K562 (cell line): ENCODE results near the gene TENM3. TPM values are rescaled to one million over a fixed set of nuclear protein-coding genes. Genes with fewer than 3 reads are reported as not detected.

Experiments
- ATAC-seq: fragments of 200-7000 bp; cut with Tn5 transposase; 3 replicates; pipeline ENCODE4 v1.9.1; 2020; ENCODE audit warnings: moderate library complexity
- BruUV-seq: library from RNA; stranded (reverse); fragments of 400-500 nt; replicated peaks from 2 replicates; lab custom pipeline; 2021; lab: Mats Ljungman, UMichigan
- CTCF ChIA-PET: fragments of 300-600 bp; formaldehyde crosslinking; extraction: SDS; loops from one replicate; lab custom pipeline; 2021; ENCODE audit warnings: low intra/inter-chr PET ratio; lab: Yijun Ruan, JAX
- POLR2A ChIA-PET: fragments of 300-600, 350-650 bp; sonication (Branson Sonifier 250); formaldehyde crosslinking; extraction: SDS; loops from one replicate; lab custom pipeline; 2021; ENCODE audit warnings: antibody characterized with exemption, inconsistent platforms; lab: Yijun Ruan, JAX
- DNase-seq, 4 experiments: peaks; one replicate each; pipeline versions ENCODE4 v3.0.0 to v3.0.0-alpha.2; 2011 to 2018; ENCODE audit warnings: low spot score in 3 of 4, mixed read lengths in 3 of 4; ENCODE audit errors: extremely low read depth in 1 of 4
- FAIRE-seq: peaks from 2 replicates; lab custom pipeline; 2011; peaks lifted over from hg19 to GRCh38; lab: Jason Lieb, UNC
- H2AFZ ChIP-seq: 2 replicates; pipeline ENCODE4 v1.6.0; 2011; ENCODE audit warnings: low read depth, low read length, control low read depth, inconsistent platforms
- H3K27ac ChIP-seq: fragments of 200-600 bp; 3 replicates; pipeline ENCODE4 v1.8.0; 2011; ENCODE audit warnings: low read depth, mild to moderate bottlenecking, control low read depth, inconsistent platforms, low read length, moderate library complexity, mixed read lengths; ENCODE audit errors: extremely low read depth
- H3K27me3 ChIP-seq, 2 experiments: fragments of 300-600 bp in 1 of 2; 2 replicates in 1 of 2; 3 replicates in 1 of 2; pipeline versions ENCODE4 v1.6.0 to v1.8.0; 2011; ENCODE audit warnings: inconsistent platforms in 2 of 2, low read length in 2 of 2, mild to moderate bottlenecking in 1 of 2, mixed read lengths in 1 of 2, moderate library complexity in 1 of 2; ENCODE audit not compliant: control insufficient read depth in 2 of 2, insufficient read depth in 2 of 2
- H3K36me3 ChIP-seq: fragments of 300-600 bp; 3 replicates; pipeline ENCODE4 v1.8.0; 2011; ENCODE audit warnings: mild to moderate bottlenecking, low read length, inconsistent platforms; ENCODE audit not compliant: control insufficient read depth, insufficient read depth
- H3K4me1 ChIP-seq, 2 experiments: fragments of 200-600 bp in 1 of 2; replicated peaks in 1 of 2; 2 replicates in 1 of 2; 3 replicates in 1 of 2; pipeline versions ENCODE4 v1.5.1 to v1.8.0; 2011; ENCODE audit warnings: inconsistent platforms in 2 of 2, low read length in 2 of 2, mild to moderate bottlenecking in 1 of 2, mixed read lengths in 1 of 2, moderate library complexity in 1 of 2; ENCODE audit not compliant: control insufficient read depth in 2 of 2, insufficient read depth in 2 of 2
- H3K4me2 ChIP-seq: 2 replicates; pipeline ENCODE4 v1.6.1; 2011; ENCODE audit warnings: low read length, control low read depth, inconsistent platforms, mixed read lengths; ENCODE audit not compliant: insufficient read depth
- H3K4me3 ChIP-seq: fragments of 200-600 bp; sonication (generic), shearing (Covaris generic); 2 replicates; pipeline ENCODE4 v1.5.1; 2016; ENCODE audit warnings: control low read depth, inconsistent platforms
- H3K79me2 ChIP-seq: fragments of 200-600 bp; 3 replicates; pipeline ENCODE4 v1.8.0; 2011; ENCODE audit warnings: low read length, inconsistent platforms; ENCODE audit not compliant: control insufficient read depth, insufficient read depth
- H3K9ac ChIP-seq, 2 experiments: 2 replicates each; pipeline versions ENCODE4 v1.6.0 to v1.6.1; 2011; ENCODE audit warnings: low read depth in 2 of 2, low read length in 2 of 2, control low read depth in 1 of 2, inconsistent platforms in 1 of 2, mild to moderate bottlenecking in 1 of 2, mixed read lengths in 1 of 2; ENCODE audit not compliant: insufficient read depth in 1 of 2
- H3K9me1 ChIP-seq: one replicate; pipeline ENCODE4 v1.6.0; 2011; ENCODE audit warnings: inconsistent platforms, mild to moderate bottlenecking, low read length, moderate library complexity; ENCODE audit not compliant: control insufficient read depth, insufficient read depth
- H3K9me3 ChIP-seq: replicated peaks from 2 replicates; pipeline ENCODE4 v1.5.1; 2011; ENCODE audit warnings: low read depth, low read length, inconsistent platforms; ENCODE audit not compliant: control insufficient read depth, insufficient read depth
- H4K20me1 ChIP-seq: replicated peaks from 2 replicates; pipeline ENCODE4 v1.6.1; 2011; ENCODE audit warnings: low read length, inconsistent platforms, mixed read lengths; ENCODE audit not compliant: control insufficient read depth, insufficient read depth
- ARID3B ChIP-seq: fragments of 250-450 bp; sonication (Bioruptor Pico); IDR thresholded peaks from 2 replicates; pipeline ENCODE4 v1.4.0; 2020; ENCODE audit warnings: borderline replicate concordance
- KLF1 ChIP-seq: fragments of 450-650 bp; IDR thresholded peaks from 2 replicates; pipeline ENCODE4 v1.6.1; 2016; ENCODE audit warnings: missing genetic modification characterization, missing compliant biosample characterization
- MCM7 ChIP-seq, 2 experiments: fragments of 450-650 bp; IDR thresholded peaks; 2 replicates each; pipeline ENCODE4 v1.6.1; 2016 to 2018
- MNT ChIP-seq, 2 experiments: fragments of 450-650 bp; conservative IDR thresholded peaks; 2 replicates each; pipeline ENCODE4 v1.6.1; 2017; ENCODE audit warnings: mild to moderate bottlenecking in 2 of 2, moderate library complexity in 2 of 2
- PCBP2 ChIP-seq: fragments of 200-400 bp; formaldehyde crosslinking; IDR thresholded peaks from 2 replicates; pipeline ENCODE4 v1.6.1; 2018; ENCODE audit warnings: low read length, low read depth, mild to moderate bottlenecking, moderate library complexity; ENCODE audit not compliant: poor library complexity, severe bottlenecking
- SMARCA4 ChIP-seq: fragments of 450-650 bp; IDR thresholded peaks from 2 replicates; pipeline ENCODE4 v1.6.1; 2016
- ZBTB2 ChIP-seq: fragments of 450-650 bp; IDR thresholded peaks from 2 replicates; pipeline ENCODE4 v1.6.1; 2016; ENCODE audit warnings: antibody characterized with exemption
- ZNF212 ChIP-seq: fragments of 450-650 bp; formaldehyde crosslinking; IDR thresholded peaks from 2 replicates; pipeline ENCODE4 v1.4.0; 2020; ENCODE audit warnings: mild to moderate bottlenecking
- WGBS: fragments of 100-300 bp; shearing (Covaris generic); methylation state at CpG from one replicate; pipeline ENCODE4 v1.1.6; 2016; ENCODE audit warnings: low coverage, mixed read lengths; ENCODE audit not compliant: insufficient coverage; ENCODE audit errors: missing lambda C conversion rate; 5-methylcytosine and 5-hydroxymethylcytosine counted together
- in situ Hi-C: fragments of 300-500 bp; cut with MboI; formaldehyde crosslinking; loops from 4 replicates; pipeline ENCODE4 v1.15.0; 2018; ENCODE audit warnings: inconsistent platforms, mixed read lengths
- intact Hi-C: fragments of 100-400 bp; cut with micrococcal nuclease; formaldehyde crosslinking; loops from 2 replicates; pipeline ENCODE4 v1.14.2; 2022
- polyA plus RNA-seq, 8 experiments: library from polyadenylated mRNA; depleted of rRNA in 4 of 8; stranded (reverse) in 5 of 8; unstranded in 3 of 8; fragments of >200 nt; fragmentation: Nextera tagmentation in 2 of 8; fragmentation: Illumina TruSeq in 1 of 8; extraction: Ambion mirVana in 2 of 8; extraction: Trizol in 1 of 8; gene quantifications; 2 replicates each; pipeline versions ENCODE4 v1.2.1 to v1.2.3, GENCODE V29; 2011 to 2014; ENCODE audit warnings: inconsistent platforms in 1 of 8, missing spikeins in 1 of 8
- total RNA-seq, 7 experiments: library from RNA; depleted of rRNA in 6 of 7; stranded (reverse); fragments of >200 nt in 6 of 7; fragmentation: Illumina TruSeq in 2 of 7; extraction: Trizol in 2 of 7; gene quantifications; 2 replicates each; pipeline versions ENCODE4 v1.2.1 to v1.2.3, GENCODE V29; 2011 to 2021; ENCODE audit warnings: low replicate concordance in 1 of 7
- TF ChIP-seq, protein P1 (sequence below), 2 experiments: fragments of 450-650 bp in 1 of 2; sonication (generic) in 1 of 2; formaldehyde crosslinking in 1 of 2; IDR thresholded peaks; 2 replicates each; pipeline versions ENCODE4 v1.7.1 to v1.9.0; 2016 to 2022; ENCODE audit warnings: inconsistent platforms in 1 of 2, mild to moderate bottlenecking in 1 of 2, missing genetic modification reagents in 1 of 2

Gene TENM3
- total and polyA plus RNA-seq, 9 of the 15 experiments (the other 6 are each of a cell fraction or from before 2014, with no cell fraction given), result 0.01 to 0.02 TPM; not detected in 7

- in situ Hi-C loops (no loop called here), intact Hi-C loops (no loop called here)
- Histone ChIP-seq H3K79me2 (no peaks in the 10 kb centered on the region), H2AFZ (no peak overlapping the region), H4K20me1 (no peaks in the 10 kb centered on the region; the same call in 1 of the 2 replicates), H3K9me3 (no peaks in the 10 kb centered on the region), H3K36me3 (no peaks in the 10 kb centered on the region), H3K9me1 (no peaks in the 10 kb centered on the region), H3K4me2 (no peak overlapping the region), H3K4me3 (no peak overlapping the region), H3K4me1 (no peaks in the 10 kb centered on the region), H3K9ac (no peak overlapping the region), H3K27me3 (no peaks in the 10 kb centered on the region), H3K27ac (no peak overlapping the region)
- TF ChIP-seq MNT (conservative IDR thresholded peaks at IDR 0.05), result no peak
- TF ChIP-seq ARID3B (CRISPR knock-in tag), result no peak
- TF ChIP-seq ZNF212 (CRISPR knock-in tag), result no peak
- TF ChIP-seq MCM7 (IDR thresholded peaks at IDR 0.05), result no peak
- TF ChIP-seq KLF1, result no peak
- TF ChIP-seq, protein P1, sequence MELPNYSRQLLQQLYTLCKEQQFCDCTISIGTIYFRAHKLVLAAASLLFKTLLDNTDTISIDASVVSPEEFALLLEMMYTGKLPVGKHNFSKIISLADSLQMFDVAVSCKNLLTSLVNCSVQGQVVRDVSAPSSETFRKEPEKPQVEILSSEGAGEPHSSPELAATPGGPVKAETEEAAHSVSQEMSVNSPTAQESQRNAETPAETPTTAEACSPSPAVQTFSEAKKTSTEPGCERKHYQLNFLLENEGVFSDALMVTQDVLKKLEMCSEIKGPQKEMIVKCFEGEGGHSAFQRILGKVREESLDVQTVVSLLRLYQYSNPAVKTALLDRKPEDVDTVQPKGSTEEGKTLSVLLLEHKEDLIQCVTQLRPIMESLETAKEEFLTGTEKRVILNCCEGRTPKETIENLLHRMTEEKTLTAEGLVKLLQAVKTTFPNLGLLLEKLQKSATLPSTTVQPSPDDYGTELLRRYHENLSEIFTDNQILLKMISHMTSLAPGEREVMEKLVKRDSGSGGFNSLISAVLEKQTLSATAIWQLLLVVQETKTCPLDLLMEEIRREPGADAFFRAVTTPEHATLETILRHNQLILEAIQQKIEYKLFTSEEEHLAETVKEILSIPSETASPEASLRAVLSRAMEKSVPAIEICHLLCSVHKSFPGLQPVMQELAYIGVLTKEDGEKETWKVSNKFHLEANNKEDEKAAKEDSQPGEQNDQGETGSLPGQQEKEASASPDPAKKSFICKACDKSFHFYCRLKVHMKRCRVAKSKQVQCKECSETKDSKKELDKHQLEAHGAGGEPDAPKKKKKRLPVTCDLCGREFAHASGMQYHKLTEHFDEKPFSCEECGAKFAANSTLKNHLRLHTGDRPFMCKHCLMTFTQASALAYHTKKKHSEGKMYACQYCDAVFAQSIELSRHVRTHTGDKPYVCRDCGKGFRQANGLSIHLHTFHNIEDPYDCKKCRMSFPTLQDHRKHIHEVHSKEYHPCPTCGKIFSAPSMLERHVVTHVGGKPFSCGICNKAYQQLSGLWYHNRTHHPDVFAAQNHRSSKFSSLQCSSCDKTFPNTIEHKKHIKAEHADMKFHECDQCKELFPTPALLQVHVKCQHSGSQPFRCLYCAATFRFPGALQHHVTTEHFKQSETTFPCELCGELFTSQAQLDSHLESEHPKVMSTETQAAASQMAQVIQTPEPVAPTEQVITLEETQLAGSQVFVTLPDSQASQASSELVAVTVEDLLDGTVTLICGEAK (IDR thresholded peaks at IDR 0.05), result no peak
- TF ChIP-seq, protein P1 (CRISPR knock-in tag; IDR thresholded peaks at IDR 0.05), result no peak
- no peak for TF ChIP-seq PCBP2
- no peak for TF ChIP-seq SMARCA4
- no peak for TF ChIP-seq ZBTB2
- ChIA-PET CTCF (no interaction called here), POLR2A (no interaction called here)
- BruUV-seq, result no TSS peak
- WGBS, result 0% methylated on average over 6 of the region's 6 CpGs
- no peak for DNase-seq
- ATAC-seq, result no peak
- no peak for FAIRE-seq
Observed at GRCh38 chr4:182344968-182345367, 101.8 kb downstream of the TENM3 start.
